GM12892 (cell line): Measurements from ENCODE around the gene SLC7A1.

Experiments used
- POLR2A ChIP-seq: IDR thresholded peaks from 2 replicates; pipeline ENCODE4 v1.6.1; 2011; ENCODE audit warnings: low read depth, low read length, control low read depth
- POLR2AphosphoS5 ChIP-seq: IDR thresholded peaks from 2 replicates; pipeline ENCODE4 v1.6.1; 2011; ENCODE audit warnings: low read depth, low read length, control low read depth
- TAF1 ChIP-seq: IDR thresholded peaks from 2 replicates; pipeline ENCODE4 v1.6.1; 2011; ENCODE audit warnings: low read depth, mild to moderate bottlenecking, control low read depth, low read length, borderline replicate concordance

- no peak for TF ChIP-seq TAF1
- no peak for TF ChIP-seq POLR2AphosphoS5
- no peak for TF ChIP-seq POLR2A
Observed at GRCh38 chr13:29589234-29589633, 6.3 kb downstream of the SLC7A1 start.
